Gastroesophageal sphincter (tissue), 4 donors: ENCODE data around the gene PARD3. TPM values are rescaled to one million over a fixed set of nuclear protein-coding genes. Genes with fewer than 3 reads are reported as not detected.
A peak's percentile ranks its signal among the peaks of the same experiment; 100 is the strongest.

Experiments used
- ATAC-seq: fragments of 150-250 bp; one replicate; pipeline ENCODE4 v1.9.1; 2016; ENCODE audit warnings: mild to moderate bottlenecking, moderate library complexity
- H3K27ac ChIP-seq, 4 donors: fragments of 200-600 bp; sonication (generic) in 3 of 4; 1 replicate in 3 of 4; 2 replicates in 1 of 4; pipeline ENCODE4 v1.5.1; 2016 to 2019
- H3K27me3 ChIP-seq: fragments of 200-600 bp; sonication (generic); one replicate; pipeline ENCODE4 v1.5.1; 2019
- H3K36me3 ChIP-seq, 2 donors: fragments of 200-600 bp; sonication (generic); one replicate each; pipeline ENCODE4 v1.5.1; 2019; ENCODE audit warnings: control low read depth in 1 of 2
- H3K4me1 ChIP-seq, 3 donors: fragments of 200-600 bp; sonication (generic); 1 replicate in 2 of 3; 2 replicates in 1 of 3; pipeline ENCODE4 v1.5.1; 2016 to 2019; ENCODE audit warnings: control low read depth in 2 of 3
- H3K4me3 ChIP-seq, 2 donors: fragments of 200-600 bp; sonication (generic); one replicate each; pipeline ENCODE4 v1.5.1; 2019; ENCODE audit warnings: mild to moderate bottlenecking in 1 of 2, moderate library complexity in 1 of 2
- H3K9me3 ChIP-seq, 3 donors: fragments of 200-600 bp; sonication (generic); one replicate each; pipeline ENCODE4 v1.5.1; 2017 to 2019; ENCODE audit warnings: control low read depth in 2 of 3
- EP300 ChIP-seq: sonication (generic); formaldehyde crosslinking; IDR thresholded peaks from one replicate; pipeline ENCODE4 v1.6.1; 2017; ENCODE audit warnings: antibody characterized with exemption, mild to moderate bottlenecking
- POLR2A ChIP-seq, 2 donors: fragments of 450-650 bp; IDR thresholded peaks; one replicate each; pipeline ENCODE4 v1.6.1; 2017; ENCODE audit warnings: antibody characterized with exemption in 2 of 2, mild to moderate bottlenecking in 2 of 2, moderate library complexity in 1 of 2
- POLR2AphosphoS5 ChIP-seq: sonication (generic); formaldehyde crosslinking; IDR thresholded peaks from one replicate; pipeline ENCODE4 v1.6.1; 2017; ENCODE audit warnings: antibody characterized with exemption
- WGBS, 2 donors: methylation state at CpG; one replicate each; pipeline ENCODE4 v1.1.5; 2018; ENCODE audit warnings: low coverage in 1 of 2; 5-methylcytosine and 5-hydroxymethylcytosine counted together
- total RNA-seq, 4 donors: library from RNA; depleted of rRNA; stranded (reverse); fragments of >200 nt; gene quantifications; one replicate each; pipeline ENCODE4 v1.1.0, GENCODE V29; 2016
- TF ChIP-seq, protein P1 (sequence below), 4 experiments: fragments of 200-600 bp in 2 of 4; fragments of 450-650 bp in 2 of 4; sonication (generic) in 1 of 4; IDR thresholded peaks; one replicate each; pipeline ENCODE4 v1.5.1; 2017 to 2019; ENCODE audit warnings: antibody characterized with exemption in 4 of 4, mild to moderate bottlenecking in 2 of 4, moderate library complexity in 2 of 4

PARD3 gene
- total RNA-seq, 4 donors from 2014 or later, result 101 to 127 (median 115) TPM

GRCh38 chr10:34535872-34536271, 279.2 kb downstream of the PARD3 start:
- Histone ChIP-seq H3K27me3 (no peaks in the 10 kb centered on the region), H3K27ac (no peak overlapping the region), H3K9me3 (peaks cover 0 to 7% (median 0%) of the 10 kb centered on the region in 3 donors), H3K4me1 (peaks cover 0 to 35% (median 0%) of the 10 kb centered on the region in 3 donors), H3K36me3 (no peaks in the 10 kb centered on the region), H3K4me3 (no peak overlapping the region)
- TF ChIP-seq, protein P1, sequence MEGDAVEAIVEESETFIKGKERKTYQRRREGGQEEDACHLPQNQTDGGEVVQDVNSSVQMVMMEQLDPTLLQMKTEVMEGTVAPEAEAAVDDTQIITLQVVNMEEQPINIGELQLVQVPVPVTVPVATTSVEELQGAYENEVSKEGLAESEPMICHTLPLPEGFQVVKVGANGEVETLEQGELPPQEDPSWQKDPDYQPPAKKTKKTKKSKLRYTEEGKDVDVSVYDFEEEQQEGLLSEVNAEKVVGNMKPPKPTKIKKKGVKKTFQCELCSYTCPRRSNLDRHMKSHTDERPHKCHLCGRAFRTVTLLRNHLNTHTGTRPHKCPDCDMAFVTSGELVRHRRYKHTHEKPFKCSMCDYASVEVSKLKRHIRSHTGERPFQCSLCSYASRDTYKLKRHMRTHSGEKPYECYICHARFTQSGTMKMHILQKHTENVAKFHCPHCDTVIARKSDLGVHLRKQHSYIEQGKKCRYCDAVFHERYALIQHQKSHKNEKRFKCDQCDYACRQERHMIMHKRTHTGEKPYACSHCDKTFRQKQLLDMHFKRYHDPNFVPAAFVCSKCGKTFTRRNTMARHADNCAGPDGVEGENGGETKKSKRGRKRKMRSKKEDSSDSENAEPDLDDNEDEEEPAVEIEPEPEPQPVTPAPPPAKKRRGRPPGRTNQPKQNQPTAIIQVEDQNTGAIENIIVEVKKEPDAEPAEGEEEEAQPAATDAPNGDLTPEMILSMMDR (IDR thresholded peaks at IDR 0.05), result no peak
- TF ChIP-seq EP300, result no peak
- no peak for TF ChIP-seq POLR2A (IDR thresholded peaks at IDR 0.05)
- no peak for TF ChIP-seq POLR2AphosphoS5
- ATAC-seq, result no peak
- WGBS, 2 donors, result 85 to 87% methylated on average over 4 of the region's 4 CpGs

DNA sequence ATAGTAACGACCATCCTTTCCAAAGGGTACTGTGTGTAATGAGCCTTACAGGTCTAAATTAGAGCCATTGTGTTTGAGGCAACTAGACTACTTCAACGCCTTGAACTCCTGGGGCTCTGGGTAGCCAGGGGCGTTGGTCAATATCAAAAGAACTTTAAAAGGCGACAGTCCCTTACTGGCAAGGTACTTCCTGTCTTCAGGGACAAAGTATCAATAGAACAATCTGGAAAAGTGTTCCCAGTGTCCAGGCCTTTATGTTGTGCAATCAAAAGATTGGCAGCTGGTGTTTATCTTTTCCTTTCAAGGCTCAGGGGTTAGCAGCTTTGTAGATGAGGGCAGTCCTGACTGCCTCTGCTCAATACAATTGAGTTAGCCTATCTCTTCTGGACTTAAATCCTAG, 284.3 kb downstream of the PARD3 start:
- 88 to 92% methylated on average over 1 to 3 of the region's 4 CpGs for WGBS, 2 donors

DNA sequence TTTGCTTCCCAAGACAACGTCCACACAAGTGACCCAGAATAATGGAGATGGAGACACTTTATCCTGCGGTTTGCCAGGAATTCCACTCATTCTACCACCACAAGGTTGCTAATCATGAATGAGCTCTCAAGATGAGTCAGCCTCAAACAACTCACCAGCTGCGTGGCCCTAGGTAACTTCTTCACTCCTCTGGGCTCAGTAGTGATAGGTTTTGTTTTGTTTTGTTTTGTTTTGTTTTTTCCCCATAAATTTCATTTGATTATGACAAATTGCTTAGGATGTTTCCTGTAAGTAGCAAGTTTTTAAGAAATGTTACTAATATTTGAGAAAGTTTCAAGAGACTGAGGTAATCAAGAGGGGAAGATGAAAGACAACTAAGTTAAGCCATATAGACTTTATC, 286.8 kb downstream of the PARD3 start:
- no peaks in the 10 kb centered on the region for H3K36me3 ChIP-seq
- peaks cover 0 to 8% (median 0%) of the 10 kb centered on the region in 3 donors for H3K9me3 ChIP-seq
- TF ChIP-seq POLR2A (IDR thresholded peaks at IDR 0.05) (no peak), EP300 (no peak), POLR2AphosphoS5 (no peak)
- TF ChIP-seq, protein P1 (IDR thresholded peaks at IDR 0.05), result no peak
- no peak overlapping the region for H3K4me3 ChIP-seq
- peaks cover 0 to 33% (median 9%) of the 10 kb centered on the region in 3 donors for H3K4me1 ChIP-seq
- WGBS, 2 donors, result 46 to 61% methylated on average over 3 of the region's 3 CpGs
- ATAC-seq, result no peak
- no peak overlapping the region for H3K27ac ChIP-seq
- no peaks in the 10 kb centered on the region for H3K27me3 ChIP-seq

More for the DNA sequence above, 284.3 kb downstream of the PARD3 start:
- peaks cover 0 to 28% (median 9%) of the 10 kb centered on the region in 3 donors for H3K4me1 ChIP-seq
- H3K27ac ChIP-seq, result no peak overlapping the region
- peaks cover 0 to 8% (median 0%) of the 10 kb centered on the region in 3 donors for H3K9me3 ChIP-seq
- H3K36me3 ChIP-seq, result no peaks in the 10 kb centered on the region
- TF ChIP-seq POLR2A (IDR thresholded peaks at IDR 0.05) (no peak), POLR2AphosphoS5 (no peak)
- H3K4me3 ChIP-seq, result no peak overlapping the region
- no peak for ATAC-seq
- H3K27me3 ChIP-seq, result no peaks in the 10 kb centered on the region

DNA sequence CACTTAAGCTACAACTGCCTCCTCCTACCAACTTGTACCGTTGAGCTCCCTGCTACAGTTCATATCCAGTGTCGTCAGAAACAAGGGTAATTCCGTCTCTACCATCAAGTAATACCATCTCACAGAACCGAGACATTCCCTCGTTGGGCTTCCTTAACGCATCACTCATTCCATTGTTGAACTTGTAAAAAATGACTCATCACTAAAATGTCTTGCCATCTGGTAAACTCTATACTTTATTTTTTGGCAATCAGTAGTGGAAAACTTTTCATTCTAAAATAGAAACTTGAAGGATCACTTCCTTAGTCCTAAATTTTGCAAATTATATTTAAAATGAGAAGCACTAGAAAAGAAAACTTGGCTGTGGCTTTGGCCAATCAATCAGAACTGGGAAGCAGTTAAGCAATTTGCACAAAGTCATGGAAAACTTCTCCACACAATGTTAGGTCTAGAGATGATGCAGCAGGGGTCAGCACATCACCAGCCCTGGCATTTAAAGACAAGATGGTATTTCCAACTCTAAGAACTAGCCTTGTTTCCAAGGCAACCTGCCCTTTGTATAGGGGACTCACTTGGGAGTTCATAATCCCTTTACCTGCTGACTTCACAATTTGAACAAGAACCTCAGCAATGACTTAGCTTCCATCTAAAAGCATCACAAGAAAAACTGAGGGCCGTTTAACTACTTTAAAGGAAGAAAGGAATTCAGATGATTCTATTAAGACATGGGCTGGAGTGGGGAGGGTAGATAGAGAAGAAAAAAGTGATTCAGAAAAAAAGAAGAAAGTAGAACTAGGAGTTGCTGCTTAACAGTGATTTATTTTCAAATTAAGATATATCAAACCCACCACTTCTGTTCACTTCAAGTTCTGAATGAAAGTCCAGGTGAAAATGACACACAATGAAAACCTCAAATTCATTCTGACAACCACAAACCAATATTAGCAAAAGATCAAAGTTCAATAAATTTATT, 288.1 kb downstream of the PARD3 start:
- Histone ChIP-seq H3K36me3 (no peaks in the 10 kb centered on the region), H3K27ac (peak overlapping the region; percentile 7 to 59 (median 36)), H3K4me3 (no peak overlapping the region), H3K27me3 (no peaks in the 10 kb centered on the region), H3K9me3 (peaks cover 0 to 8% (median 0%) of the 10 kb centered on the region in 3 donors), H3K4me1 (peaks cover 0 to 33% (median 9%) of the 10 kb centered on the region in 3 donors)
- 13 to 14% methylated on average over 7 of the region's 7 CpGs for WGBS, 2 donors
- no peak for TF ChIP-seq POLR2A (IDR thresholded peaks at IDR 0.05)
- peak; percentile 68 for TF ChIP-seq POLR2AphosphoS5
- no peak for ATAC-seq

GRCh38 chr10:34526186-34526585, 288.9 kb downstream of the PARD3 start:
- no peak for ATAC-seq
- Histone ChIP-seq H3K27ac (peak overlapping the region; percentile 7 to 59 (median 36)), H3K4me1 (peaks cover 0 to 33% (median 9%) of the 10 kb centered on the region in 3 donors), H3K4me3 (no peak overlapping the region), H3K9me3 (peaks cover 0 to 4% (median 0%) of the 10 kb centered on the region in 3 donors), H3K27me3 (no peaks in the 10 kb centered on the region), H3K36me3 (no peaks in the 10 kb centered on the region)
- TF ChIP-seq EP300 (no peak), POLR2A (IDR thresholded peaks at IDR 0.05) (no peak), POLR2AphosphoS5 (no peak)
- TF ChIP-seq, protein P1 (IDR thresholded peaks at IDR 0.05), result no peak
- WGBS, 2 donors, result 25 to 82% methylated on average over 1 to 3 of the region's 3 CpGs
